ENCODE results near the gene NRIP1.

Gene NRIP1

GRCh38 chr21:15054089-15054488, 10.7 kb downstream of the NRIP1 start:
- H3K9me3 ChIP-seq (ENCODE audit: insufficient read depth, low read length) = no peaks in the 10 kb centered on the region
- no peak overlapping the region for H3K9ac ChIP-seq (ENCODE audit: low read length)
- no peaks in the 10 kb centered on the region for H3K36me3 ChIP-seq (ENCODE audit: low read length)
- H4K20me1 ChIP-seq (ENCODE audit: low read depth, low read length) = no peaks in the 10 kb centered on the region
- H3K27me3 ChIP-seq (ENCODE audit: low read length) = no peaks in the 10 kb centered on the region
- no peak overlapping the region for H2AFZ ChIP-seq (ENCODE audit: low read depth, low read length, severe bottlenecking)
- no peak overlapping the region for H3K27ac ChIP-seq (ENCODE audit: low read depth, low read length)
- TF ChIP-seq, protein P1, sequence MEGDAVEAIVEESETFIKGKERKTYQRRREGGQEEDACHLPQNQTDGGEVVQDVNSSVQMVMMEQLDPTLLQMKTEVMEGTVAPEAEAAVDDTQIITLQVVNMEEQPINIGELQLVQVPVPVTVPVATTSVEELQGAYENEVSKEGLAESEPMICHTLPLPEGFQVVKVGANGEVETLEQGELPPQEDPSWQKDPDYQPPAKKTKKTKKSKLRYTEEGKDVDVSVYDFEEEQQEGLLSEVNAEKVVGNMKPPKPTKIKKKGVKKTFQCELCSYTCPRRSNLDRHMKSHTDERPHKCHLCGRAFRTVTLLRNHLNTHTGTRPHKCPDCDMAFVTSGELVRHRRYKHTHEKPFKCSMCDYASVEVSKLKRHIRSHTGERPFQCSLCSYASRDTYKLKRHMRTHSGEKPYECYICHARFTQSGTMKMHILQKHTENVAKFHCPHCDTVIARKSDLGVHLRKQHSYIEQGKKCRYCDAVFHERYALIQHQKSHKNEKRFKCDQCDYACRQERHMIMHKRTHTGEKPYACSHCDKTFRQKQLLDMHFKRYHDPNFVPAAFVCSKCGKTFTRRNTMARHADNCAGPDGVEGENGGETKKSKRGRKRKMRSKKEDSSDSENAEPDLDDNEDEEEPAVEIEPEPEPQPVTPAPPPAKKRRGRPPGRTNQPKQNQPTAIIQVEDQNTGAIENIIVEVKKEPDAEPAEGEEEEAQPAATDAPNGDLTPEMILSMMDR (IDR thresholded peaks at IDR 0.05; ENCODE audit: insufficient read depth, low read length, poor library complexity, severe bottlenecking) = no peak
- TF ChIP-seq EZH2phosphoT487 (conservative IDR thresholded peaks at IDR 0.05; ENCODE audit: low read length) = no peak
- no peaks in the 10 kb centered on the region for H3F3A ChIP-seq (ENCODE audit: insufficient read depth)
- no peaks in the 10 kb centered on the region for H3K79me2 ChIP-seq (ENCODE audit: insufficient read depth, low read length)
- H3K9me2 ChIP-seq (replicated peaks; ENCODE audit: insufficient read depth, low read length) = no peaks in the 10 kb centered on the region
- H3K4me3 ChIP-seq (ENCODE audit: insufficient read depth, low read length, poor library complexity, severe bottlenecking) = no peak overlapping the region
- no peak overlapping the region for H3K4me2 ChIP-seq (ENCODE audit: low read depth, low read length, poor library complexity, severe bottlenecking)

- no peak overlapping the region for H3K4me2 ChIP-seq (ENCODE audit: low read depth, low read length, poor library complexity, severe bottlenecking)
- H3K36me3 ChIP-seq (ENCODE audit: low read length) = no peaks in the 10 kb centered on the region
- no peaks in the 10 kb centered on the region for H4K20me1 ChIP-seq (ENCODE audit: low read depth, low read length)
- H3K9ac ChIP-seq (ENCODE audit: low read length) = no peak overlapping the region
- H3K79me2 ChIP-seq (ENCODE audit: insufficient read depth, low read length) = no peaks in the 10 kb centered on the region
- H3K9me2 ChIP-seq (replicated peaks; ENCODE audit: insufficient read depth, low read length) = no peaks in the 10 kb centered on the region
- H3F3A ChIP-seq (ENCODE audit: insufficient read depth) = no peaks in the 10 kb centered on the region
- no peaks in the 10 kb centered on the region for H3K27me3 ChIP-seq (ENCODE audit: low read length)
- H3K9me3 ChIP-seq (ENCODE audit: insufficient read depth, low read length) = no peaks in the 10 kb centered on the region
- no peak overlapping the region for H3K4me3 ChIP-seq (ENCODE audit: insufficient read depth, low read length, poor library complexity, severe bottlenecking)
- H3K27ac ChIP-seq (ENCODE audit: low read depth, low read length) = no peak overlapping the region
- no peak for TF ChIP-seq EZH2phosphoT487 (conservative IDR thresholded peaks at IDR 0.05; ENCODE audit: low read length)
- TF ChIP-seq, protein P1 (IDR thresholded peaks at IDR 0.05; ENCODE audit: insufficient read depth, low read length, poor library complexity, severe bottlenecking) = no peak
- no peak overlapping the region for H2AFZ ChIP-seq (ENCODE audit: low read depth, low read length, severe bottlenecking)
Observed at GRCh38 chr21:15053500-15053899, 11.3 kb downstream of the NRIP1 start.

- Histone ChIP-seq H3K9me3 (ENCODE audit: insufficient read depth, low read length) (no peaks in the 10 kb centered on the region), H3K27me3 (ENCODE audit: low read length) (no peaks in the 10 kb centered on the region), H3K4me2 (ENCODE audit: low read depth, low read length, poor library complexity, severe bottlenecking) (no peak overlapping the region), H3K27ac (ENCODE audit: low read depth, low read length) (no peak overlapping the region), H2AFZ (ENCODE audit: low read depth, low read length, severe bottlenecking) (no peak overlapping the region), H3K4me3 (ENCODE audit: insufficient read depth, low read length, poor library complexity, severe bottlenecking) (no peak overlapping the region), H3K9ac (ENCODE audit: low read length) (no peak overlapping the region), H3K9me2 (replicated peaks; ENCODE audit: insufficient read depth, low read length) (no peaks in the 10 kb centered on the region), H3K36me3 (ENCODE audit: low read length) (no peaks in the 10 kb centered on the region), H3K79me2 (ENCODE audit: insufficient read depth, low read length) (no peaks in the 10 kb centered on the region), H4K20me1 (ENCODE audit: low read depth, low read length) (no peaks in the 10 kb centered on the region), H3F3A (ENCODE audit: insufficient read depth) (no peaks in the 10 kb centered on the region)
- TF ChIP-seq, protein P1 (IDR thresholded peaks at IDR 0.05; ENCODE audit: insufficient read depth, low read length, poor library complexity, severe bottlenecking) = no peak
- no peak for TF ChIP-seq EZH2phosphoT487 (conservative IDR thresholded peaks at IDR 0.05; ENCODE audit: low read length)
Observed at GRCh38 chr21:15052459-15052763, 12.4 kb downstream of the NRIP1 start.

All from SU-DHL-6 (cell line).